Stimulated activated memory B cell treated with anti-CD40 and anti-IgM and Interleukin-4, amounts not matched to agents 10 μg/mL and 1 μg/mL and 100 μg/mL, for 72 hours (primary cell): ENCODE measurements around the gene CACNA1C.

ENCODE experiments used
- ATAC-seq: fragments of 150-1000 bp; cut with Tn5 transposase; 2 replicates; pipeline ENCODE4 v1.10.0; 2021
- H3K27ac Mint-ChIP-seq: one replicate; pipeline ENCODE4 v1.8.0; 2022; ENCODE audit warnings: mild to moderate bottlenecking, mixed read lengths
- H3K27me3 Mint-ChIP-seq: one replicate; pipeline ENCODE4 v1.8.0; 2022; ENCODE audit warnings: mixed read lengths
- H3K36me3 Mint-ChIP-seq: one replicate; pipeline ENCODE4 v1.8.0; 2022; ENCODE audit warnings: mixed read lengths
- H3K4me1 Mint-ChIP-seq: one replicate; pipeline ENCODE4 v1.8.0; 2022; ENCODE audit warnings: mixed read lengths
- H3K4me3 Mint-ChIP-seq: one replicate; pipeline ENCODE4 v1.8.0; 2022; ENCODE audit warnings: mild to moderate bottlenecking, moderate library complexity, mixed read lengths
- H3K9me3 Mint-ChIP-seq: one replicate; pipeline ENCODE4 v1.8.0; 2022; ENCODE audit warnings: mixed read lengths

Gene CACNA1C

DNA sequence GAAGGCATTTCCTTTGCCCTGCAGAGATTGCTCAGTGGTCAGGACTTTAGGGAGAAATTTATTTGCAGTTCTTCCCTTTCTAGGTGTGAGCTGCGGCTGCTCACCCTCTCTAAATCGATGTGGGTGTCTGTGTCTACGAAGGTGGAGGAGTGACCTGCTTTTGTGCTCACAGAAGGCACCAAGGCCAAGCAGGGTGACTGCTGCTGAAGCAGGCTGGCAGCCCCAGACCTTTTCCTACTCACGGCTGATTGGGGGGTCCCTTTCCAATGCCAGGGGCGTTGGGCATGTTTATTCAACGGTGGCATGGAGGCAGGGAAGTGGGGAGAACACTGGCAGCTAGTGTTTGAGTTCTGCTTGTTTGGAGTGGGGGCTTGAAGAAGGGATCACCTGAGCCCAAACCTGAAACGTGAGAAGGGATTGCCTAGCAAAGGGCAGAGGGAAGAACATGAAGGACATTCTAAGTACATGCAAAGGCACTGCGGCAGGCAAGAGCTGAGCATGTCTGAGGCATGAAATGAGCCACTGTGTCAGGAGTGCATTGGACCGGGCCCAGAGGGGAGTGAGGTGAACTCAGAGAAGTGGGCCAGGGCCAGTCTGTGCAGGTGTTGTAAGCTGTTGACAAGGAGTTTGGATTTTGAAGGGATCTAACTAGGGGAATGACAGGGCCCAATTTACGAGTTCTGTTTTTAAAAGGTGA is 56.3 kb downstream of the CACNA1C start:
- H3K27ac Mint-ChIP-seq: no peak overlapping the region
- H3K36me3 Mint-ChIP-seq: no peaks in the 10 kb centered on the region
- peaks cover 17% of the 10 kb centered on the region for H3K27me3 Mint-ChIP-seq
- H3K9me3 Mint-ChIP-seq: no peaks in the 10 kb centered on the region
- H3K4me1 Mint-ChIP-seq: no peaks in the 10 kb centered on the region
- peak; percentile 13 for ATAC-seq
- H3K4me3 Mint-ChIP-seq: no peak overlapping the region

DNA sequence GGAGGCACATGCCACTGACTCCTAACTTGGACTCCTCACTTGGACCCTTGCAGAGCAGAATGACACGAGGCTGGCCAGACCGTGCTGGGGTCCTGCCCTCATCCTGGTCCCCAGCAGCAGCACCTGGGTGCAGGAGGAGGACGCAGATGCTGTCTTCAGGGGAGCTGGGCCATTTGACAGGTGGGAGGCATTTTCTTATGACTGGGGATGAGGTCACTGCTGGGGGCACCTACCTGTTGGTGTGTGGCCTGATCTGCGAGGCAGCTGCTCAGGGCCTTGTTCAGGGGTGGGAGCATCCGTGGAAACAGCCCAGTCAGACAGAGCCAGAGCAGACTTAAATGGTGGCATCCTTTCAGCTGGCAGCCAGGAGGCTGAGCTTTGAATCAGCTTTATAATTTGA is 57.3 kb downstream of the CACNA1C start:
- no peaks in the 10 kb centered on the region for H3K9me3 Mint-ChIP-seq
- no peak for ATAC-seq
- H3K27me3 Mint-ChIP-seq: peaks cover 11% of the 10 kb centered on the region
- no peak overlapping the region for H3K4me3 Mint-ChIP-seq
- H3K36me3 Mint-ChIP-seq: no peaks in the 10 kb centered on the region
- no peaks in the 10 kb centered on the region for H3K4me1 Mint-ChIP-seq
- no peak overlapping the region for H3K27ac Mint-ChIP-seq

DNA sequence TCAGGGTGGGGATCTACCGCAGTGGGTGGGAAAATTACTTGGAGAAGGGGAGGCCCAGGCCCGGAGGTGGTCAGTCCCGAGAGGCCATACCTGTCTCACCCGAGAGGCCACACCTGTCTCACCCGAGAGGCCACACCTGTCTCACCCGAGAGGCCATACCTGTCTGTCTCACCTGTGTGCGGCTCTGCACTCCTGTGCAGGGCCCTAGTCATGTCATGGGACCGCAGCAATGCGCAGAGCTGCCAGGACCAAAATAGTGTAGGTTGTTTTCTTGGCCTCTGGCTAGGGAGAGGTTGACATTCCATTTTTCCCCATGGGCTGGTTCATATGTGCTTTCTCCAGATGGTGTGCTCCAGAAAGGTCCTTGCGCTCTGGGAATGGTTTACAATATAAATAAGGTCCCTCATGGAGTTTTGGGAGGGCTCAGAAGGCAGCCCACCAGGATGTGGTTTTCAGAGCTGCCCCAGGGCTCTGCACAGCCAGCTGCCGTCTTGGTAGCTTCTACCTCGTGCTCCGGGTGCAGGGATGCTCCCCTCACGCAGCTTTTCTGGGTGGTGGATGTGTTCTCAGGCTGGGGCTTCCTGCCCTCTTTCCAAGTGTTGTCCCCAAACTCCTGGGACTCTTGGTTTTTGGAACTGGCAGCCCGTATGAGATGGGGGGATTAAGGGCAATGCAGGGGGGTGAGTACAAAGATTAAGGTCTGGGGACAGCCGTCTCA is 58.2 kb downstream of the CACNA1C start:
- no peak for ATAC-seq

DNA sequence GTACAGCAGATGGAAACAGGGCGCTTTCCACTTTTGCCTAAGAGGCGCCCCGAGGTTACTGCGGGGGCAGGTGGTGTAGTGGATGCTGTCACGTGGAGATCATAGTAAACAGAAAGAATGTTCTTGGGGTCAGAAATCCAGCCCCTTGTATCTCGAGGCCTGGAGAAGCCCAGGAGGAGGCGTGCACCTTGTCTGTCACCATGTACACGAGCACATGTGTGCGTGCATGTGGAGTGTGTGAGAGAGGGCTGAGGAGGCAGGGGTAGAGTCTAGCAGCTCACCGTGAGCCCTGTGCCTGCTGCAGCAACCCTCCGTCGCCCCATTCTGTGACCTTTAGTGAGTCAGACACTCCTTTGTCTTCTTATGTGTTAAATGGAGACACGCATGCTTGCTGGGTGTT is 59.0 kb downstream of the CACNA1C start:
- Mint-ChIP-seq H3K9me3 (no peaks in the 10 kb centered on the region), H3K36me3 (no peaks in the 10 kb centered on the region), H3K4me3 (no peak overlapping the region), H3K27ac (no peak overlapping the region), H3K4me1 (no peaks in the 10 kb centered on the region), H3K27me3 (peaks cover 8% of the 10 kb centered on the region)
- ATAC-seq: no peak

More for the DNA sequence above, 58.2 kb downstream of the CACNA1C start:
- H3K27ac Mint-ChIP-seq: no peak overlapping the region
- no peak overlapping the region for H3K4me3 Mint-ChIP-seq
- H3K9me3 Mint-ChIP-seq: no peaks in the 10 kb centered on the region
- no peaks in the 10 kb centered on the region for H3K4me1 Mint-ChIP-seq
- H3K36me3 Mint-ChIP-seq: no peaks in the 10 kb centered on the region
- H3K27me3 Mint-ChIP-seq: peaks cover 8% of the 10 kb centered on the region

DNA sequence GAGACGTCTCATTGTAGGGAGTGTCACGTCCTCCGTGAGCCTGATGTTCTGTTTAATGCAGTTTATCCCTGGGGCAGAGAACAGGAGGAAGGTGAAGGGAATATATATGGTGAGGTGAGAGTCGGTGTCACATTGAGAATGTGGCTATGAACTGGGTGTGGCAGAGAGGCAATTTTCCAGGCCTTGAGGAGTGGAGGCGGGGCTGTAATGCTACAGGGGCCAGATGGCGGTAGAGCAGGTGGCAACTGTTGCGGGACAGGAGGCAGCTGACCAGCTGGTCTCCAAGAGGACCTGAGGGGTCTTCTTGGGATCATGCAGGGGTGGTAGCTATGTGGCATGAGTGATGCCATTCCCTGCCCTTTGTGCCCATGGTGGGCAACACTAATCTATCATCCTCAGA is 59.6 kb downstream of the CACNA1C start:
- no peaks in the 10 kb centered on the region for H3K36me3 Mint-ChIP-seq
- no peak overlapping the region for H3K4me3 Mint-ChIP-seq
- no peak overlapping the region for H3K27ac Mint-ChIP-seq
- H3K9me3 Mint-ChIP-seq: no peaks in the 10 kb centered on the region
- peaks cover 8% of the 10 kb centered on the region for H3K27me3 Mint-ChIP-seq
- no peak for ATAC-seq
- no peaks in the 10 kb centered on the region for H3K4me1 Mint-ChIP-seq

DNA sequence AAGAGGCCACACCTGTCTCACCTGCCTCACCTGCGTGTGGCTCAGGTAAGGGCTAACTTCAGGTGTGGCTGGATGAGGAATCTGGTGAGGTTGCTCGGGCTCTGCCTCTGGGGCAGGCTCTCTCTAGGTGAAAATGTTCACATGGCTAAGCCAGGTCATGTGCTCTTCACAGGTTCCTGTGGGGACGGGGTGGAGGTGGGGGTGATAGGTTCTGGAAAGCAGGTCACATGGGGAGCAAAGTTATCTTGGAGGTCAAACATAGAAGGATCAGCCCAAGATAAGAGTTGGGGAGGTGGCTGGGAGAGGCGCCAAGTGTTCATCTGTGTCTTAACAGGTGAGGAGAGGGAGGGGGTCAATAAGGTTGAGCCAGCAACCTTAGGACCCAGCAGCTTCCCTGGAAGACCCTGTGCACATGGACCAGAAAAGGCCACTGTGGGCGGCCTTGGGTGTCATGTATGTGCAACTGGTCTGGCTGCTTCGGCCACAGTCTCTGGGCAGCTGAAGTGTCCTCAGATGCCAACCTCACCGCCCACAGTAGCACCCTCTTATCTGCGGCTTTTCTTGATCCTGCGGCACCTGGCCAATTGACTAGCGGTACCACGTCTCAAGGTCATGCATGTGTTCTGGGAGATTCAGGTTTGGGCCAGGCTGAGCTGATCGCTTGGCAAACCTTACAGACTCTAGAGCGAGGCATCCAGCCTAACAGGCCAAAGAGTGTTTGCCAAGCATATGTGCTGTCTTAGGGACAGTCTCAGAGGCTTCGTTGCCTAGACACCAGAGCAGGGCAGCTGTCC is 60.5 kb downstream of the CACNA1C start:
- Mint-ChIP-seq H3K4me1 (no peaks in the 10 kb centered on the region), H3K36me3 (no peaks in the 10 kb centered on the region), H3K9me3 (no peaks in the 10 kb centered on the region), H3K4me3 (no peak overlapping the region), H3K27ac (no peak overlapping the region), H3K27me3 (peaks cover 8% of the 10 kb centered on the region)
- no peak for ATAC-seq

DNA sequence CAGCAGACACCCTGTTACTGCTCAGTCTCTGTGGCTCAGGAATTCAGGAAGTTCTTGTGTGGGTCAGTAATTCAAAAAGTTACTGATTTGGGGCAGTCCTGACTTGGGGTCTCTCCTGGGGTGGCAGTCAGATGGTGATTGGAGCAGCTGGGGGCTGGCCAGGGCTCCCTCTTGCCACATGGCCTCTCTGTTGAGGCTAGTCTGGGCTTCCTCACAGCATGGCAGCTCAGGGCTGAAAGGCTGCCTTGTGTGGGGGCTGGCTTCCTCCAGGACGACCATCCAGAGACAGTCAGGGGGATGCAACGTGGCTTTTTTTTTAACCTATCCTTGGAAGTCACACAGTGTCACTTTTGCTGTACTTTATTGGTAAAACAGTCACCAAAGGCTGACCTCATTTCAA is 61.3 kb downstream of the CACNA1C start:
- no peak for ATAC-seq
- no peak overlapping the region for H3K4me3 Mint-ChIP-seq
- no peaks in the 10 kb centered on the region for H3K36me3 Mint-ChIP-seq
- H3K27ac Mint-ChIP-seq: no peak overlapping the region
- no peaks in the 10 kb centered on the region for H3K4me1 Mint-ChIP-seq
- H3K27me3 Mint-ChIP-seq: peaks cover 8% of the 10 kb centered on the region
- H3K9me3 Mint-ChIP-seq: no peaks in the 10 kb centered on the region

DNA sequence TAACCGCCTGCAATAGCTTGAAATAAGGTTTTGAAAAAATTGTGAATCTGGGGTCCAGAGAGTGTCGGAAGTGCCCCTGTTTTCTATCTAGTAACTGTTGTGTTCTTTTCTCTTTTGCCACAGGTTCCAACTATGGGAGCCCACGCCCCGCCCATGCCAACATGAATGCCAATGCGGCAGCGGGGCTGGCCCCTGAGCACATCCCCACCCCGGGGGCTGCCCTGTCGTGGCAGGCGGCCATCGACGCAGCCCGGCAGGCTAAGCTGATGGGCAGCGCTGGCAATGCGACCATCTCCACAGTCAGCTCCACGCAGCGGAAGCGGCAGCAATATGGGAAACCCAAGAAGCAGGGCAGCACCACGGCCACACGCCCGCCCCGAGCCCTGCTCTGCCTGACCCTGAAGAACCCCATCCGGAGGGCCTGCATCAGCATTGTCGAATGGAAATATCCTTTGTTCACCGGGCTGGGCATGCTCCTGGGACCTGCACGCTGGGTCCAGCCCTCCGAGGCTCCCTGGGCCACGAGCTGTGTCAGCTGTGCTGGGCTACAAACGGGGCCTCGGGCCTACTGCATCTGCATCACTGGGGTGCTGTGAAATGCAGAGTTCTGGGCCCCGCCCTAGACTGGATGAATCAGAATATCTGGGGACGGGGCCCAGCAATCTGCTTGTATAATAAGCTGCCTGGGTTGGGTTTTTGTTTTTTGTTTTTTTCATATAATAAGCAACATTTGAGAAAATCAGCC is 62.5 kb downstream of the CACNA1C start:
- peaks cover 10% of the 10 kb centered on the region for H3K27me3 Mint-ChIP-seq
- H3K4me1 Mint-ChIP-seq: no peaks in the 10 kb centered on the region
- H3K36me3 Mint-ChIP-seq: no peaks in the 10 kb centered on the region
- no peaks in the 10 kb centered on the region for H3K9me3 Mint-ChIP-seq
- H3K27ac Mint-ChIP-seq: no peak overlapping the region
- no peak for ATAC-seq
- H3K4me3 Mint-ChIP-seq: no peak overlapping the region

DNA sequence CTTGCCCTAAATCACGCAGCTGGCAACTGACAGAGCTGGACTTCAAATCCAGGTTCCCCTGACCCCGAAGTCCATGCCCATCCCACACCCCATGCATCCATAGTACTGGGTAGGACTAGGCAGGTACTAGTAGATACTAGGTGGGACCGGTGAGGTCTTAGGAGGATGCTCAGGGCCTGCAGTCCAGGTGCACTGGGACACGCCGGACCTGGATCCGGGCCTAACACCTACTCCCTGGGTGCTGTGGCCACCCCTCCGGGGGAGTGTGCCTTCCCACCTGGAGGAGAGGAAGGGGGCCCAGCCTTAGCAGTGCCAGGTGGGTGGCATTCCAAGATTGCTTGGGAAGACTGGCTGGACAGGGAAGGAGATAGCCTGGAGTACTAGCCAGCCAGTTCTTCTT is 64.8 kb downstream of the CACNA1C start:
- Mint-ChIP-seq H3K36me3 (no peaks in the 10 kb centered on the region), H3K27ac (no peak overlapping the region), H3K4me1 (no peaks in the 10 kb centered on the region), H3K27me3 (peaks cover 14% of the 10 kb centered on the region), H3K4me3 (no peak overlapping the region), H3K9me3 (no peaks in the 10 kb centered on the region)
- no peak for ATAC-seq

DNA sequence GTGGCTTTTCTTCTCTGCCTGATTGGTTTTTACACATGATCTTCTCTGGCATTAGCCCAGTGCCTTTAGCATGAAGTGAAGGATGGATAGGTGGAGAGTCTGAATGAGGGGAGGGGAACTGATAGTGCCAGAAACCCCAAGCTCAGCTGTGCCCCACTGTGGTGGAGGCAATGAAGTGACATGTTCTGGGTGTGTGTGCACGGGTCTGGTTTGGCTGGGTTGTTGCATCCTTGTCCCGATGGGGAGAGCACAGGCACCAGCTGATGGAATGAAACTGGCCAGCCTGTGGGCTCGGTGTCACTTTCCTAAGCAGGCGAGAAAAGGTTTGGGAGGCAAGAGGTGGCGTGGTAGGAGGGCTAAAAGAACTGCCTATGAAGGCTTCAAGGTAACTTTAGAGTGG is 65.3 kb downstream of the CACNA1C start:
- no peak overlapping the region for H3K4me3 Mint-ChIP-seq
- peaks cover 14% of the 10 kb centered on the region for H3K27me3 Mint-ChIP-seq
- H3K36me3 Mint-ChIP-seq: no peaks in the 10 kb centered on the region
- ATAC-seq: no peak
- no peaks in the 10 kb centered on the region for H3K4me1 Mint-ChIP-seq
- H3K9me3 Mint-ChIP-seq: no peaks in the 10 kb centered on the region
- H3K27ac Mint-ChIP-seq: no peak overlapping the region

DNA sequence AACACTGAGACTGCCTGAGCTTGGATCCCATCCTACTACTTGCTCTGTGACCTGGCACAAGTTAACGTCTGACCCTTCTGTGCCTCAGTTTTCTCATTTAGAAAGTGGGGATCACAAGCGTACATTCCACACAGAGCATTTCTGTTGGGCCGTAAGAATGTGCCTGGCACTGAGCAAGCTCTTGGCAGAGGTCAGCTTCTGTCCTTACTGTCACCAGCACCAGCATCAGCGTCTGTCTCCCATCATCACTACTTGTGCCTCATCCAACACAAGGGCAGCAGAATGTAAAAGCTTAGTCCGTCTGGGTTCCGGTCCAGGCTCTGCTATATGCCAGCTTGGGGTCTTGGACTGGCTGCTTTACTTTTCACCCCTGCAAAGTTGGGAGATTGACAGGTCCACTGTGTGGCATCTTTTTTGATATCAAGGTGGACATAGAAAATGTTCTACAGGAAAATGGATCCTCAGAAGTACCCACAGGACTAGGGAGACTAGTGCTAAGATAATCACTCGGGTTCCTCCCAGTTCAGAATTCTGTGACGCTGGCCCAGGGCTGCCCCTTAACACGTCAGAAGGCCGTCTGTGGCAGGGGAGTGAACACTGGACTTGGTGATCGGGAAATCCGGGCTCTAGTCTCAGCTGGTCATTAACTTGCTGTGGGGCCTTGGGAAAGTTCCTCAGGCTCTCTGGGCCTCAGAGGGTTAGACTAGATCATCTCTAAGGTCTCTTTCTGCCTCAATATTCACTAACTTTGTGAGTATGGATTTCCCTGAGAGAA is 65.9 kb downstream of the CACNA1C start:
- H3K9me3 Mint-ChIP-seq: no peaks in the 10 kb centered on the region
- H3K27ac Mint-ChIP-seq: no peak overlapping the region
- H3K4me1 Mint-ChIP-seq: no peaks in the 10 kb centered on the region
- no peaks in the 10 kb centered on the region for H3K36me3 Mint-ChIP-seq
- peaks cover 14% of the 10 kb centered on the region for H3K27me3 Mint-ChIP-seq
- no peak for ATAC-seq
- no peak overlapping the region for H3K4me3 Mint-ChIP-seq

DNA sequence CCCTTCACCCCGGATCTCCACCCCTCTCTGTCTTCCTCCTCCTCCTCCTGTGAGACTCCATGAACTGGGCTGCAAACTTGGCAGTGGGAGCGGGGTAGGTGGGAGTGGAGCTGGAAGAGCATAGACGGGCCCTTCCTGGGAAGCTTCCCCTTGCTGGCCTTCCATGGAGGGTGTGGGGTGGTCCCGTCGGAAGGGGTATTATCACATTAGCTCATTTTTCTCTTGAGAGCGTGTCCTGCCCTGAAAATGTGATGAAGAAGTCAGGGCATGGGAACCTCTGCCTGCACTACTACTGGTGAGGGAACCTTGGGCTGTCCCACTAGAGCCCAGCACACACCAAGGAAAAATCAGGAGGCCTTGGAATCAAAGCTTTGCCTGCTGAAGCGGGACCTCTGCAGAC is 66.5 kb downstream of the CACNA1C start:
- no peaks in the 10 kb centered on the region for H3K4me1 Mint-ChIP-seq
- H3K4me3 Mint-ChIP-seq: no peak overlapping the region
- H3K27me3 Mint-ChIP-seq: peaks cover 14% of the 10 kb centered on the region
- no peaks in the 10 kb centered on the region for H3K36me3 Mint-ChIP-seq
- H3K27ac Mint-ChIP-seq: no peak overlapping the region
- H3K9me3 Mint-ChIP-seq: no peaks in the 10 kb centered on the region
- no peak for ATAC-seq

DNA sequence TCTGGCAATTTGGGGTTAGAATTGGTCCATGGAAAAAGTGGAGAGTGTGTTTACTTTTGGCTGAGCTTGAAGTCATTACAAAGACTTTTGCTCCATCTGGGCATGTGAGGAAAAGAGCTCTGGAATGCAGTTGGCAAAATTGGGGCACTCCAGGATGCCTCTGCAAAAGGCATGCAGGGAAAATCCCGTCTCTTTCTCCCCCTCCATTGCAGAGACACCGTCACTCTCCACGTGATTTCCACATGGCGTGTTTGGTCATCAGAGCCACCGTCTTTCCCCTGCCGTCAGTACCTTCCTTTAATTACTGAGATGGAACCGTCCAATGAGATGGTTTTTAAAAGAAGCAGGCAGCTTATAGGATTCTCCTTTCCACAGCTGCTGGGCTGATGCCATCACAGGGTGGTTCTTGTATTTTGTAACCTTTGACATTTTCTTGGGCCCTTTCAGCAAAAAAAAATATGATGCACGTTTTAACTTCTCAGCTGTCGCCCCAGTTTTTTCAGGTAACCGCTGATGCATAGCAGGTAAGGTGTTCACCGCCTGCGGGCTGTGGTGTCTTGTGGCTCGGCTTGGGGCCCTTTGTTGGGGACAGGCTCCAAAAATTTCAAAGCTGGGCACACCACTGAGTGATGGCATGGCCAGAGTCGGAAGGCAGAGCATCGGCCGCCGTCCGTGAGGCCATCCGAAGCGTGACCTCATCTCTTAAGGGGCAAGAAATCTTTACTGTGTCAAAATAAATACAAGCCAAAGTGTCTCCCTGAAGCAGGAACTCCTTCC is 68.4 kb downstream of the CACNA1C start:
- Mint-ChIP-seq H3K36me3 (no peaks in the 10 kb centered on the region), H3K4me3 (no peak overlapping the region), H3K27me3 (peaks cover 14% of the 10 kb centered on the region), H3K9me3 (no peaks in the 10 kb centered on the region), H3K4me1 (no peaks in the 10 kb centered on the region), H3K27ac (no peak overlapping the region)
- no peak for ATAC-seq

DNA sequence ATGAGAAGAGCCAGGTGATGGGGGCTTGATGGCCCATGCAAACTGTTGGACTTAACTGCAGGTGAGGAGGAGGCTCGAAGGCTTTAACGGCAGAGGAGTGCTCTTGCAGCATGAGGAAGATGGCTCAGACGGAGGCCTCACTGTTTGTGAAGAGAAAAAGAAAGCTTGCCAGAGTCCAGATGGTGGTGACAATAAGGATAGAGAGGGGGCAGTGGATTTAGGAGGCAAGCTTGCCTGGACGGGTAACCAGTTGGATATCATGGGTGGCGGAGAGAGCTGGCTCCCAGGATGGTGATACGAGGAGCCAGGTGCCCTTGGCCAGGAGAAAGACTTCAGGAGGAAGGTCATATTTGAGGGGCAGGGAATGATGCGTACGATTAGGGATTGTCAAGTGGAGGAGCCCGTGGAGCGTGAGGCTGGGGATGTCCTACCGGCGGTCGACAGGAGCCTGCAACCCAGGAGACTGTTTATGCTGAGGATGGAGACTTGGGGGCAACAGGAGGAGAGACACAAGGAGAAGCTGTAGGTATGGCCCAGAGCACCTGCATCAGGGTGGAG is 71.8 kb downstream of the CACNA1C start:
- H3K4me1 Mint-ChIP-seq: no peaks in the 10 kb centered on the region
- H3K27me3 Mint-ChIP-seq: peaks cover 12% of the 10 kb centered on the region
- no peaks in the 10 kb centered on the region for H3K36me3 Mint-ChIP-seq
- H3K9me3 Mint-ChIP-seq: no peaks in the 10 kb centered on the region
- ATAC-seq: no peak
- H3K27ac Mint-ChIP-seq: no peak overlapping the region
- H3K4me3 Mint-ChIP-seq: no peak overlapping the region
